Measurements from ENCODE around the gene CPSF3. TPM values are rescaled to one million over a fixed set of nuclear protein-coding genes. Genes with fewer than 3 reads are reported as not detected.
A peak's percentile ranks its signal among the peaks of the same experiment; 100 is the strongest.

CPSF3 gene
- polyA plus RNA-seq, 2 of the 4 experiments (the other 2 are of a cell fraction), result 63.4 to 77.2 TPM

DNA sequence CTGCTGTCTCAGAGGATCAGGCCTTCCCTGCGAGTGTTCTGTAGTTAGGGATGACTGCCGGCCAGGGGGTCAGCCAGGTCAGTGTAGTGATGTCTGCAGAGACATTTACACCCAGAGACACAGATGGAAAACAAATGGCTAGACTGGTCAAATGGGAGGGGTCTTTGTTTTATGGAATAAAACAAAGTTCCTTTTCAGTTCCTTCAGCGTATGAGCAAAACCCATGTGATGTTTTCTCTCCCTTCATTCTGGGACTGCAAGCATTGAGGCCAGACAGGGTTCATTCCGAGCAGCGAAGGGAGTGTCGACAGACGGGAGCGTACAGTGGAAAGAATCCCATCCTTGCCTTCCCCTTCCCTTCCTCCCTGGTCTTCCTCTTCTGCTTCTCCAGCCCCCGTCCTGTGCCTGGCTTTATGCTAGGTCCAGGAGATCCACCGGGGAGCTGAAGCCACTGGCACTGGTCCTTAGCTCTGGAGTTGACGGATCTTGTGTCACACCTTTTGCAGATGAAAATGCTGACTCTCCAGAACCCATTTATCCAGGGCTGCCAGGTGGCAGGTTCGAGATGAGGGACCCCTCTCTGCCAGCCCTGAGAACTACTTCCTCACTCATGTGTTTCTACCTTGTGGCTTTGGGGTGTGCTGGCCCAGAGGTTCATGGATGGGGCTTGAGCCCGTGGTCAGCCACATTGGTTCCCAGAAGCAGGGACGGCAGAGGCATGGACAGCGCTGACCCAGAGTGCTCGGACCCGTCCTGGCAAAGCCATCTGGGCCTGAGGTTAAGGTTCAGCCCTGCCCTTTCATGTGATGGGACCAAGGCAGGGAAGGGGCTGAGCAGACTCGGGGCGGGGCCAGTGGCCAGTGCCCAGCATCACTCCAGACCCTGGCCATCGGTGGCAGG is 24.3 kb upstream of the CPSF3 start:
- peak overlapping the region in 1 of 2 experiments; percentile 64; a peak in 1 of 6 replicates for H3K27ac ChIP-seq
- WGBS (ENCODE audit: missing lambda C conversion rate), result 80% methylated on average over 20 of the region's 20 CpGs
- H3K4me2 ChIP-seq, result no peak overlapping the region

GRCh38 chr2:9400268-9401058 is 23.0 kb upstream of the CPSF3 start:
- ChIA-PET POLR2A (no interaction called here), CTCF (interaction anchor here (0.9 to 2.8 kb wide), 6 partner anchors 16 to 261 kb away, joined by 3 to 12 read pairs (median 4); partner anchors contain the start of genes CPSF3 and ITGB1BP1)
- Histone ChIP-seq H3K4me3 (no peak overlapping the region), H3K4me2 (no peak overlapping the region), H3K4me1 (peaks cover 18% of the 10 kb centered on the region; the same call in 2 of the 3 replicates), H3K27ac (peak overlapping the region in 1 of 2 experiments; percentile 64; a peak in 3 of 6 replicates), H3K9me3 (no peaks in the 10 kb centered on the region)
- ATAC-seq, result no peak
- FAIRE-seq, result no peak
- WGBS (ENCODE audit: missing lambda C conversion rate), result 76% methylated on average over 11 of the region's 12 CpGs
- DNase-seq (ENCODE audit: low read depth in 1 of 2, low spot score in 1 of 2), result no peak
- TF ChIP-seq, protein P1, sequence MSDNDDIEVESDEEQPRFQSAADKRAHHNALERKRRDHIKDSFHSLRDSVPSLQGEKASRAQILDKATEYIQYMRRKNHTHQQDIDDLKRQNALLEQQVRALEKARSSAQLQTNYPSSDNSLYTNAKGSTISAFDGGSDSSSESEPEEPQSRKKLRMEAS (IDR thresholded peaks at IDR 0.05), result no peak
- TF ChIP-seq ELK1 (IDR thresholded peaks at IDR 0.05; ENCODE audit: low read depth, low read length), result no peak
- no peak for TF ChIP-seq POLR2A (IDR thresholded peaks at IDR 0.05; ENCODE audit: low read length)
- no peak for TF ChIP-seq EHMT2 (IDR thresholded peaks at IDR 0.05; ENCODE audit: low read depth)
- TF ChIP-seq E2F6 (IDR thresholded peaks at IDR 0.05; ENCODE audit: borderline replicate concordance, low read depth), result no peak
- TF ChIP-seq RAD21 (conservative IDR thresholded peaks at IDR 0.05 in 1 of 2, IDR thresholded peaks at IDR 0.05 in 1 of 2), result no peak
- no peak for TF ChIP-seq FOSB (CRISPR knock-in tag; IDR thresholded peaks at IDR 0.05)
- TF ChIP-seq USF2 (IDR thresholded peaks at IDR 0.05), result no peak
- no peak for TF ChIP-seq JUN (IDR thresholded peaks at IDR 0.05)
- TF ChIP-seq SMC3 (IDR thresholded peaks at IDR 0.05), result no peak
- TF ChIP-seq, protein P2, sequence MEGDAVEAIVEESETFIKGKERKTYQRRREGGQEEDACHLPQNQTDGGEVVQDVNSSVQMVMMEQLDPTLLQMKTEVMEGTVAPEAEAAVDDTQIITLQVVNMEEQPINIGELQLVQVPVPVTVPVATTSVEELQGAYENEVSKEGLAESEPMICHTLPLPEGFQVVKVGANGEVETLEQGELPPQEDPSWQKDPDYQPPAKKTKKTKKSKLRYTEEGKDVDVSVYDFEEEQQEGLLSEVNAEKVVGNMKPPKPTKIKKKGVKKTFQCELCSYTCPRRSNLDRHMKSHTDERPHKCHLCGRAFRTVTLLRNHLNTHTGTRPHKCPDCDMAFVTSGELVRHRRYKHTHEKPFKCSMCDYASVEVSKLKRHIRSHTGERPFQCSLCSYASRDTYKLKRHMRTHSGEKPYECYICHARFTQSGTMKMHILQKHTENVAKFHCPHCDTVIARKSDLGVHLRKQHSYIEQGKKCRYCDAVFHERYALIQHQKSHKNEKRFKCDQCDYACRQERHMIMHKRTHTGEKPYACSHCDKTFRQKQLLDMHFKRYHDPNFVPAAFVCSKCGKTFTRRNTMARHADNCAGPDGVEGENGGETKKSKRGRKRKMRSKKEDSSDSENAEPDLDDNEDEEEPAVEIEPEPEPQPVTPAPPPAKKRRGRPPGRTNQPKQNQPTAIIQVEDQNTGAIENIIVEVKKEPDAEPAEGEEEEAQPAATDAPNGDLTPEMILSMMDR (IDR thresholded peaks at IDR 0.05), result no peak
- TF ChIP-seq BCL3 (IDR thresholded peaks at IDR 0.05), result no peak
- TF ChIP-seq SREBF2 (IDR thresholded peaks at IDR 0.05), result no peak
- no peak for TF ChIP-seq BHLHE40 (IDR thresholded peaks at IDR 0.05; ENCODE audit: low read depth, low read length)
- no peak for TF ChIP-seq ZFP36 (IDR thresholded peaks at IDR 0.05; ENCODE audit: borderline replicate concordance, partially characterized antibody)
- TF ChIP-seq TP53 (CRISPR knock-in tag; IDR thresholded peaks at IDR 0.05), result no peak
- TF ChIP-seq MAZ (IDR thresholded peaks at IDR 0.05; ENCODE audit: borderline replicate concordance, low read depth, low read length), result no peak
- TF ChIP-seq MAFK (IDR thresholded peaks at IDR 0.05; ENCODE audit: partially characterized antibody), result no peak
- TF ChIP-seq CEBPB (IDR thresholded peaks at IDR 0.05), result no peak

More for the DNA sequence above, 24.3 kb upstream of the CPSF3 start:
- peak; percentile 38 to 52; a peak in 5 of 6 replicates for ATAC-seq
- ChIA-PET POLR2A (no interaction called here), CTCF (interaction anchor here (0.8 to 2.8 kb wide), 5 partner anchors 10 to 256 kb away, joined by 3 to 12 read pairs (median 3); partner anchors contain the start of genes CPSF3 and ITGB1BP1)
- DNase-seq (ENCODE audit: low read depth in 1 of 2, low spot score in 1 of 2), result no peak
- TF ChIP-seq MAFK (IDR thresholded peaks at IDR 0.05; ENCODE audit: partially characterized antibody), result peak; percentile 66
- TF ChIP-seq, protein P1 (IDR thresholded peaks at IDR 0.05), result no peak
- no peak overlapping the region for H3K4me3 ChIP-seq
- peaks cover 18% of the 10 kb centered on the region; the same call in 2 of the 3 replicates for H3K4me1 ChIP-seq
- FAIRE-seq, result no peak
- no peaks in the 10 kb centered on the region for H3K9me3 ChIP-seq

All from A549 (cell line).